HG03521 (cell line): ENCODE data around the gene LRRC51.

Source experiments
- ATAC-seq: cut with Tn5 transposase; IDR thresholded peaks from one replicate; pipeline ENCODE4 v1.9.1; 2021; ENCODE audit warnings: mild to moderate bottlenecking, moderate library complexity; ENCODE audit not compliant: unreplicated experiment

The LRRC51 gene

DNA sequence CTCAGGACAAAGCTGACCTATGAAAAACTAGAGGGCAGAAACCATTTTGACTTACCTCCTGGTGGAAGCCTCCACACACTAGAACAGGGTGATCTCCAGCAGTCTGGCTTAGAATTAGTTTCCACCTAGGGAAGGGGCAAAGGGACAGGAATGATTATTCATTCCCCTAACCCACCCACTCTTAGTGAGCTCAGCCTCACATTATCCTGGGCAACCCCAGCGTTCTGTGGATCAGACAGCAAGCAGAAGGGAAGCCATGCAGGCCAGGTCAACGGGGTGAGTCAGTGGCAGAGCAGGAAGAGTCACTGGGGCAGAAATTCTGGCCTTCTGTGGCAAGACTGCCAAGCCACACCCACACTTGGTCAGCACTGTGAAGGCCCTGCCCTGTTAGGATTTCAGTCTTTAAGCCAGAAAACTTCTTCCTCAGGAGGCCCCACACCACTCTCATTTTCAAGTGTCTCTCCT, 10.8 kb upstream of the LRRC51 start:
- no peak for ATAC-seq

- no peak for ATAC-seq
These were observed 10.2 kb upstream of the LRRC51 start for GRCh38 chr11:72070491-72070890.

DNA sequence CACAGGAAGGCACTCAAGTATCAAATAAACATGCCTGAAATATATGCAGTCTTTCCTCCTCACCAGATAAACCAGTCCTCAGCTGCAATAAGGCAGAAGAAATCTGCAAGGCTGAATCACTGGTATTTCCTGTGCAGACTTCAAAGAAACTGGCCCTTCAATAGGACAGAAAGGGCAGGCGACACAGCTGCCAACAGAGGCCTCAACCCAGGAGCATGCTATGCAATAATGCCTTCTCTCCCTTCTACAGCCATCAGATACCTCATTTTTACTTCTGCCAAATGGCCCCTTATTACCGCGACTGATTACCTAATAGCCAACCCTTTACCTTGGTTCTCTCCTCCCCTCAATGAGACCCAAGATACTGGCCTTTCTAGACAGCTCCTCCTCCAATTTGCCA, 8.3 kb upstream of the LRRC51 start:
- no peak for ATAC-seq

DNA sequence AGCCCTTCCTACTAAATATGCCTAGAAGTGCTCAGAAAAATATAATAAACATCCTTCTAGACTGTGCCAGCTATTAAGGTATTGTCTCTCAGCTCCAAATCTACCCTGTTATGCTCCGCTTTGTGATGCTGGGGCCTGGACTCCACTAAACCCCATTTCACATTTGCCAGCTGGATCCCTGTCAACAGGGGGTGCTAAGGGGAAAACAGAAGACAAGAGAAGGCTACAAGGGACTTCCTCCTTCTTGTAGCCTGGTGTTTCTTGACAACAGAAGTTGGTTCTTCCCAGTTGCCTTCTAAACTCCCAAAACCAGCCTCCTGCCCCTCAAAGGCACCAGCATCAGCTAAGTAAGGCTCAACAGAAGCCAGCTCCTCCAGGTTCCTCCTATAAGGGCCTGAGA, 5.5 kb upstream of the LRRC51 start:
- no peak for ATAC-seq

GRCh38 chr11:72075756-72076155, 4.9 kb upstream of the LRRC51 start:
- ATAC-seq = no peak

- no peak for ATAC-seq
These were observed 2.2 kb upstream of the LRRC51 start for GRCh38 chr11:72078477-72078876.

DNA sequence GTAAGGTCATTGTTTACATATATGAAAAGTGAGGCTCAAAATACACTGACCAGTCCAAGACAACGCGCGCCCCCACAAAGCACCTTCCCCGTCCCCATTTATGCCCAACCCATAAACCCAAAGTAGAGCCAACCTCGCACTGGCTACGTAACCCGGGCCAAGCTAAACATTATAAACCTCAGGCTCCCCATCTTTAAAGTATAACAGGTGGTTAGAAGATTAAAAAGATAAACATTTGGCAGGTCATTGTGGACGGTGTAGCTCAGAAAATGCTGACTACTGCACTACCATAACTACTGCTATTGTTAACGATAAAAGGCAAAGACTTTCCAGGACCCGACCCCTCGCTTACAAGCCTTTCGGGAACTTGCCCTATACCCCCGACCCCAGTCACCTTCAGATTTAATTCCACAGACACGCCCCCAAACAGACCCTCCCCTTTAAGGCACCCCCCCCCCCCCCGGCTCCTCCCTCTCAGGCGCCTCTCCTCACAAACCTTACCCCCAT, 778 bp upstream of the LRRC51 start:
- ATAC-seq = no peak

- no peak for ATAC-seq
These were observed 564 bp downstream of the LRRC51 start for GRCh38 chr11:72081184-72081644.

DNA sequence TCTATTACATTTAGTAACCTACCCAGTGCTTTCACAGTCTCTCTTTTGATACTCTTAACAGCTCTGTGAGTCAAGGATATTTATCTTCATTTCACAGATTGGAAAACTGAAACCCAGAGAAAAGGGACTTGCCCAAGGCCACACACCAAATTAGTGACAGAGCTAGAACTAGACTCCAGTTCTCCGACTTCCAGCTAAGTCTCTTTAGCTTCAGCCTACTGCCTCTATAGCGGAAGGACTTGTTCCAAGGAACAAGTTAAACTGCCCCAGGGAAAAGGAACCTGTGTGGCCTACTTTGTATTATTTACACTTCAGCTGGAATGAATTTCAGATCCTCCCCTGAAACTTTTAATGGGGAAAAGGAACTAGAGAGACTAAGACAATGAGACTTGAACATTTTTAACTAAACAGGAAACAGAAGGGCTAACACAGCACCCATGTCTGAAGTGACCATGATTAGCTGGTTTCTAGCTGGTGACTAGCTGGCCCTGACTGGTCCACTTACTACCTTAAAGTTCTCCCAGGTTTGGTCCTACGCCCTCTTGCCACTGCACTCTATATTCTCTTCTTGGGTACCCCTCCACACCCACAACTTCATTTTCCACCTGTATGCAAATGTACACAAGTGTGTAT, 1.3 kb downstream of the LRRC51 start:
- no peak for ATAC-seq

DNA sequence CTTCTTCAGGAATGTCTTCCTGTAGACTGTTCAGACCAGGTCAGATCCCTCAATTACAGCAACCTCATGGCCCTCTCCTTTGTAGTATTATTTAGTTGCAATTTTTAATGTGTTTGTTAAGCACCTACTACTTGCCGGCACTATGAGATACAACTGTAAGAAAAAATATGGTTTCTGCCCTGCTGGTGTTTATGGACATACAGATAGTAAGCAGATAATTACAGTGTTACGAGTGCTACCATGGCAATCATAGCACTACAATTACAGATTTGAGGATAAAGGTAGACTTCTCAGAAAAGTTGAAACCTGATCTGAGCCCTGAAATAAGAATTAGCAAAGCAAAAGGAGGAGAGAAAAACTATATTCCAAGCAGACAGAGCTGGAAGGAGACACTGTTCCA, 2.8 kb downstream of the LRRC51 start:
- no peak for ATAC-seq

- ATAC-seq = no peak
These were observed 3.4 kb downstream of the LRRC51 start for GRCh38 chr11:72084076-72084475.

DNA sequence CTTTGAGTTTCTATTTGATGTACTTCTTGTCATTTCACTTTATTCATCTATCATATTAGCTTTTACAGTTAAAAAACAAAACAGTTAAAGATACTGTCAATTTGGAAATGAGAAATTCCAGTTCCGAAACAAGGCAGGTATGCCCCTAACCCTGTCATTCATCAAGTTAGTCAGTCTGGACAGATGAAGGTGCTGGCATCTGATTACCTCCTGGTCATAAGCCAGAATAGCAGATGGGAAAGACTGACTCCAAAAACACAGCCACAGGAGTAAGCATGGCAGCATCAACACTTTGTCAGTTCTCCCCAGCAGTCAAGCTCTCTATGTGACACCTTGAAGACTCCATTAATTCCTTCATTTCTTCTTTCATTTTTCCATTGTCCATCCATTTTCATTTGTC, 4.3 kb downstream of the LRRC51 start:
- ATAC-seq = no peak

DNA sequence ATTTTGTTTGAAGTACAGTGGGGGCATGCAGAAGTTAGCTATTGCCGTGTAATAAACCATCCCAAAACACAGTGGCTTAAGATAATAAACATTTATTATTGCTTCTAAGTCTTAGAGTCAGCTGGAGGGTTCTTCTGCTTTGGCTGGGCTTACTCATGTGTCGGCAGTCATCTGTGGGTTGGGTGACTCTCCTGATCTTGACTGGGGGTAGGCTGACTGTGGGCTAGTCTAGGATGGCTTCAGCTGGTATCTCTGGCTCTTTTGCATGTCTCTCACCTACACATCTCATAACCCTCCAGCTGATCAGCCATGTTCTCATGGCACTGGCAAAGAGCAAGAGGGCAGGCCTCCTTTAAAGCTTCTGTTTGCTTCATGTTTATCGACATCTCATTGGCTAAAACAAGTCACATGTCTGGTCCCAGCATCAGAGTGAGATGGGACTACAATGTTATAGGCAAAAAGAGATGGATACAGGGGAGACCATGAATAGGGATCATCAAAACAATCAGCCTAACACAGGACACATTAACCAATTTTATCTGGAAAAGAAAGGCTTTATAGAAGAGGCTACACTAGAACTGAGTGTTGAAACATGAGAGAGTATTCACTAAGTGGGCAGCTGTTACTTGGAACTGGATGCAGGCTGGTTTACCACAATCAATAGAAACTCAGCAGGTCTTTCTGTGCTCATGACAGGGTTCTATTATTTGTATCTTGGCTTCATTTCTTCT, 5.1 kb downstream of the LRRC51 start:
- ATAC-seq = no peak

DNA sequence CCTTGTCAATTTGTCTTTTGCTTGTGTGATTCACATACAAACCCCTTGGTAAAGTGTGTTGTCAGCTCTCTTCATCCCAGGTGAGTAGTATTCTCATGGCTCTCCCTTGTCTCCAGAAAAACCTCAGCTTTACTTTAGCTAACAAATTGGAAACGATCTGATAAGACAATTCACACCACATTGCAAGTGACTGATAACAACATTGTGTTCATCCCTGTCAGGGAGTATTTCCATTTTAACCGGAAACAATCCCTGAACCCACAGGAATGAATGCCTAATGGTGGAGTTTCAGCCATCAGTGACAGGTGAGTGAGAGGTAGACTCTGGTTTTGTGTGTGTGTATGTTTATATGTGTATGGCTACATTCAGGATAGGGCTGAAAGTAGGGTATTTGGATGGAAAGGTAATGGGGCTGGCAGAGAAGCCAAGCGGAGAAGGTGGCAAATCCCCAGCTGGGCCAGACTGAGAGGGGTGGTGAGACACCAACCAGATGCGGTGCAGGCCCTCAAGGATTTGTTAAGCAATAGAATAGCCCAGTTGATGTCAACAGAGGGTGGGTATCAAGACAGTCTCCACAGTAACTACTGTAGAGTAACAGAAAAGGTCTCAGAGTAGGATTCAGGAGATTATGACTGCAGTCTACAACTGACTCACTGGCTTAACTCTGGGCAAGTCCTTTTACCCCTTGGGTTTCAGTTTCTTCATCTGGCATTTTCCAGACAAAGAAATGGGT, 7.6 kb downstream of the LRRC51 start:
- ATAC-seq = no peak

DNA sequence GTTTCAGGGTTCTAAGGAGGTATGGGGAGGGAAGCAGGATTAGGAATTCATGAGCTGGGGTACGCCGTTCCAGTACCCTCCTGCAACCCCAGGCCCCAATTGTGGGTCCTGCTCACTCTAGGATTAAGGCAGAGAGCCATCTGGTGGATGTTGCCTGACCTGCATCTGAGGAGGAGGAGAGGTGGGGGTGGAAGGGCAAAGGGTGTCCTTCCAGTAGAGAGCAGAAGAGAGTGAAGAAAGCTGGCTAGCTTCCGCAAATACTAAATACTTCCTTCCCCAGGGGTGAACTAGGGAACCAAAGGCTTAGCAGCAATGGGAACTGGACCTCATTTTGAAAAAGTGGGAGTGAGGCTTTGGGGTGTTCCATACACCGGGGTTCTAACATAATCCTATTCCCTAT, 10.6 kb downstream of the LRRC51 start:
- ATAC-seq = no peak

DNA sequence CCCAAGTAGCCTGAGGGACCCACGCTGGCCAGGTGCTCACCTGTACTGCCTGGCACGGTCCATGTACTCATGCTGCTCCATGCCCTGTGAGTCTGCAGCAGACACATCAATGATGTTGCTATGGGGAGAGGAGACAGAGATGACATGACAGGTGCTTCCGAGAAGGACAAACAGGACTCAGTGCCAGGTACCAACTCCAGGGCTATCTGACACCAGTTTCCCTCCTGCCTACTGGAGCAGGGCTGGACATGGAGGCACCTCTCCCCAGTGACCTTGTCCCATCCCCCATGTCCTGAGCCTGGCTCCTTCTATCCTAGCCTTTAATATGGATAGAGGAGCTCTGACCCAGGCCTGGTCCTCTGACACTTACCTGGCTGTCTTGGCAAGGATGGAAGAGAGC, 18.1 kb downstream of the LRRC51 start:
- no peak for ATAC-seq

DNA sequence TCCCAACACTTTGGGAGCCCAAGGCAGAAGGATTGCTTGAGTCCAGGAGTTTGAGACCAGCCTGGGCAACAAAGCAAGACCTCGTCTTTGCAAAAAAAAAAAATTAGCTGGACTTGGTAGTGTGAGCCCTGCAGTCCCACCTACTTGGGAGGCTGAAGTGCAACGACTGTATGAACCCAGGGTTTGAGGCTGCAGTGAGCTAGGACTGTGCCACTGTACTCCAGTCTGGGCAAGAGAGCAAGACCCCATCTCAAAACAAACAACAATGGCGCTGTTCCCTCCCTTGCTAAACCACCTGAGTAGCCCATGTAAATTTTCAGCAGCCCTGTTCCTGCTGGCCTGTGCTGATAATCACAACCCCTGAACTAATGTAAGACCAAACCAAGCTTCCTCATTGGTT, 19.4 kb downstream of the LRRC51 start:
- ATAC-seq = no peak

DNA sequence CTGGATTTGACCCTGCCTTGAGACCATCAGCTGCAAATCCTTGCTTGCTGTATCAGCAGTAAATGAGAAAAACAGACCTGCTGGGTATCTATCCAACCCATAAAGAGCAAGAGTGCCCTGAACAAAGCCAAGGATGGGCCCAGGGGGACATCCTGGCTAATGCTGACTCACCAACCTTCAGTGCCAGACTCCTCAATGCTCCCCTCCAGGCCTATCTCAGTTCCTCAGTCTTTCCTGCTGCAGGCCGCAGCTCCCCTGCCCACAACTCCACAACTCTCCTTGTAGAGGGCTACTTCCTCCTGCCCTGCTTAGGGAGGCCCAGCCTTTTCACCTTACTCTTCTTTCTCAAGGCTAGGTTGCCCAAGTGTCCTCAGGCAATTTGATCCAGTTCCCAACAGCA, 19.8 kb downstream of the LRRC51 start:
- ATAC-seq = no peak

- no peak for ATAC-seq
These were observed 21.5 kb downstream of the LRRC51 start for GRCh38 chr11:72102162-72102561.

DNA sequence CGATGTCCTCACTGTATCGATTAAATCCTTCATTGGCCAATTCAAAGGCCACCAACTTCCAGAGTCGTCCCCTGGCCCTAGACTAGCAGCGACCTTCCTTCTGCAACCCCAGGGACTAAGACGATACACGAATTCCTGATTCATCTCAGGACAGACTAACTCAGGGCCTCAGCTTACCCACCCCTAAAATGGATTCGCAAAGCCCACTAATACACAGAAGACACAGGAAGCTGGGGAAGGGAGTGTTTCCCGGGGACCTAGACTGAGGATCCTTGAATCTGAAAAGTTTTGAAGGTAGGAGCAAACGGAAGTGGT, 21.9 kb downstream of the LRRC51 start:
- no peak for ATAC-seq

DNA sequence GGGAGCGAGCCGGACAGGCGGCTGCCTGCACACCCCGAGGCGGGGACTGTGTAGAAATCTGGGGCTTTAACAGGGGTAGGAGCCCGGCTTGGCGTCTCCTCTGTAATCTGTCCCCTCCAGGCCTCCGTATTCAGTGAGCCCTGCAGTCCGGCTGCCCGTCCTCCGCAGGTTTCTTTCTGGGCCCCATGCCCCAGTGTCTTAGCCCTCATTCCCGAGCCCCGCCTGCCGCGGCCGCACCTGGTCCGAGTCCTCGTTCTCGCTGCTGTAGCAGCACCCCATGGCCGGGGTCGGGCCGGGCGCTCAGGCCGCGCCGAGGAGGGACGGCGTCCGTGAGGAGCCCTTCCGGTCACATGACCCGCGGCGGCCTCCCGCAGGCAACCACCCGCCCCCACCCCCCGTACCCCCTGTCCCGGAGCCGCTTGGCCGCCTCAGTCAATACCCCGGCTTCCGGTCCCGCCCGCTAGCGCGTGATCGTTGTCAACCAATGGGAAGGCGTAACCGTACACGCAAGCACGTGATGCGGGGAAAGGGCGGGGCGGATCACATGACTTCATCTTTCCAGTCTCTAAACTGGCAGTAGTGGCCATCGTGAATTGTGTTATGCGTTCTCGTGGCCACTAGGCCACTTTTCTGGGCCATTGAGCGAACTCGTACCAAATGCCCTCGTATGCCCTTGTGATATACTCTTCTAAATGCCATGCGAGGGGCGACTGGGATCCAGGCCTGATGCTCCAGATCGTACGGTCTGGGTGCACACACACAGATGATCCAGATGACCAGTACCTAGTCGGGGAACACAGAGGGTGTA, 22.5 kb downstream of the LRRC51 start, which contains the start of gene LAMTOR1:
LAMTOR1 (minus strand) TSS at position 352 of the 808 bp plus-strand sequence; CDS start at position 279, 73 bp downstream.
- peak; percentile 84 for ATAC-seq
